ENCODE measurements around the gene APBB1.
"Not testable (repeated sequence)": the region's sequence is repeated elsewhere in the genome, so short reads cannot be mapped to it uniquely, and the experiment has no call there.

APBB1 gene

DNA sequence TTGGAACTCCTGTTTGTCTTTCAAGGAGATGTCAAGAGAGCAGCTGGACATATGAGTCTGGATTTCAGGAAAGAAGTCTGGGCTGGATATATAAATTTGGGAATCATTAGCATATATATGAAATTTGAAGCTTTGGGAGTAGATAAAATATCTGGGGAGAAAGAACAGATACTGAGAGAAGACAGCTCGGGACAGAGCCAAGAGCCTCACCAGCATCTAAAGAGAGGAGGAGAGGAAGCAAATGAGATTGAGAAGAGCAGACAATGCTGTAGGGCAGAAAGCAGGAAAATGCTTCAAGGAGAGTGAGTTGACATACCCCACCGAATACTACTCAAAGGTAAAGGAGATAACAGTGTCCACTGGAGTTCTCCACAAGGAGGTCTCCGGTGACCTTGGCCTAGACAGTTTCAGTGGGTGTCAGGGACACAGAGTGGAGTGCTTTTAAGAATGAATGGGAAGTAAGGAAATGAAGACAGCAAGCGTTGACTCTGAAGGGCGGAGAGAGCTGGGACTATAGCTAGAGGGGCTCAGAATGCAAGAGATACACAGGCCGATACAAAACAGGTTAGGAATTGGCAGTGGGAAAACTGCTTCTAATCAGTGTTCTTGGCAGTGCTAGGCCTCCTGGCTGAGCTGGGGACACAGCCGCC lies 862 bp downstream of the APBB1 start:
- DNase-seq (ENCODE audit: low read depth in 1 of 2, low spot score in 1 of 2), result no peak

DNA sequence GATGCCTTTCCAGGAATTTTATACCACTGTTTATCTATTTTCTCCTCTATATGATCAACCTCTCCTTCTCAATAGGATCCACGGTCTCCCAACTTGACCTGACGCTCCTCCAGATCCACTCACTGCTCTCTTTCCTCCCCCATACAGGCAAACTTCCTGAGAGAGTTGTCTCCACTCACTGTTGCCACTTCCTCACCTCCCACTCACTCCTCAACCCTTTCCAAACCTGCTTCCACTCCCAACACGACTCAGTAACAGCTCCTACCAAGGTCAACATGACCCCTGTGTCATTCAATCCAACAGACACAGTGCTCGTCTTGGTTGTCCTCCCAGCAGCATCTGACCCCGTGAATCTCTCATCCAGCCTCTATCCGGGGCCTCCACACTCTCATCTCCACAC lies 3.1 kb downstream of the APBB1 start:
- DNase-seq (ENCODE audit: low read depth in 1 of 2, low spot score in 1 of 2), result no peak

DNA sequence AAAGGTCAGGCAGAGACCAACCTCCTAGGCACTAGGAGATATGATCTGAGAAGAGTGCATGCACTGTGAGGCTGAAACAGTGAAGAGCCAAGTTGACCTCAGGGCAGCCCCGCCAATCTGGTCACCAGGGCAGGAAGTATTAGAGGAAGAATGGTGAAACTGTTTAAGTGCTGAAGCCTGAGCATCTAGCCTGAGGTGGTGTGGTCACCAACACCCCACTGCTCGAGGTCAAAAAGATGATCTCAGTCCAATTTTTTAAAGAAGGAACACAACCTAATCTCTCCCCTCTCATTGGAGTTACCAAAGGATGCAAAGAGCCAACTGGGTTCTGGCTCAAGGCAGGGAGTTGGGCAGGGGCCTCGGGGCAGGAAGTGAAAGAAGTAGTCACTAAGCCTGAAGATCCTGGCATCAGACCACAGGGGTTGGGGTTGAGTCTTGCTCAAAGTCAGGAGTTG lies 4.0 kb downstream of the APBB1 start:
- no peak for DNase-seq (ENCODE audit: low read depth in 1 of 2, low spot score in 1 of 2)

DNA sequence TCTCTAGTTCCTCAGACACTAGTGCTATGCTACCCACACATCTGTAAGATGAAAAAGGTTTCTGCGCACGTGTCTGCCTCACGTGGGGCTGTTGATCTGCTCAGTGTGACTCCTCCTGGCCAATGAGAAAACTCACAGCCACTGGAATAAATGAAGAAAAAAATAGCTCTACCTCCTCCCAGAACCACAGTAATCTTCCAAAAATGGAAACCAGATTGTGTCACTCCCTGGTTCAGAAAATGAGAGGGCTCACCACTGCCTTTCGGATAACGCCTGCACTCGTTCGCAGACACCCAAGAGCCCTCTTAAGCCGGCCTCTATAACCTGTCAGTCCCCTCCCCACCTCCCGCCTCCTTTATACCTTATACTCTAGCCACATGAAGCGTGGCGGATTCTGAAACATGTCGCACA lies 5.1 kb downstream of the APBB1 start:
- DNase-seq (ENCODE audit: low read depth in 1 of 2, low spot score in 1 of 2), result no peak

DNA sequence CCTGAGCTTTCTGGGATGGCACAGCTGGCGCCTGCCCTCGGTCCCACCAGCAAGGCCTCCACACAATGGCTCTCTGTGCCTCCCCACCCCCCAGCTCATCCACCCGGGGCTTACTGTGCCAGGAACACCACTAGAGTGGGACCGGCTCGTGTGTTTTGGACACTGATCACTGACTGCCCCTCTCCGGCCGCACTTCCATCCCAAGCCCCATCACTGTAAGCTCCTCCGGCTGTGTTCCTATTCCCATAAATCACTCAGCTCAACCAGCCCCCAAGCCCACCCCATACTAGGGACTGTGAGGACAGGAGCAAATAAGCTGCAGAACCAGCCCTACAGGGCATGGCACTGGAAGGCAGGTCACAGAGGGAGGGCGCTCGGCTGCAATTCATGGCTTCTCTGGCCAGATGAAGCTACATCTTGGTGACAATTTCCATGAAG lies 7.3 kb downstream of the APBB1 start:
- DNase-seq (ENCODE audit: low read depth in 1 of 2, low spot score in 1 of 2), result no peak

DNA sequence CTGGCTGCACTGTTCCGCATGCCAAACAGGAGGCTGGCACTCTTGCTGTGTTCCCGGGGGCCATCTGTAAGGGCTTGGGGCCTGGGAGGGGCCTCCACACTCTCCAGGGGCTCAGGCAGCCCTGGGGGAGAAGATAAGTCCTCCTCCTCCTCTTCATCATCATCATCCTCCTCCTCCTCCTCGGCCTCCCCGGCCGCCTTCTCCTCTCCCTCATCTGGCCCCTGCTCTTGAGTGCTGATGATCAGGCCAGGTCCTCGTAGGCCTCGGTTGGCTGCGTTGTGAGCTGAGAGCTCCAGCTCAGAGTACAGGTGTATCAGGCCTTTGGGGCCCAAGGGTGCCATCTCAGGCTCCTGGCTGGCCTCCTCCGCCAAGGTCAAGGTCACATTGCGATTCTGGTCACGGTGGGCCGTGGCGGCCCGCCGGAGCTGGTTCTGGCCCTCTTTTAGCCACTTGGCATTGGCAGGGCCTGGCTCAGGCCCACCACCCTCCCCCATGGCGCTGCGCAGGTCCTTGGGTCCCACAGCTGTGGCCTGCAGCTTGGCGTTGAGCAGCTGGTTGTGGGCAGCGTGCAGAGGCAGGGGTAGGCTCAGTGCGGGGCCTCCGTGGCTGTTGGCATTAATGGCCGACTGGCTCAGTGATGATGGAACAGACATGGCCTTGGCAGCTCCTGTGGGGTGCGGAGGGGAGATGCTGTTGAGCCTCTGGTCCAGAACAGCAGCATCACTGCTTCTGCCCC lies 8.0 kb downstream of the APBB1 start:
- DNase-seq (ENCODE audit: low read depth in 1 of 2, low spot score in 1 of 2), result no peak

DNA sequence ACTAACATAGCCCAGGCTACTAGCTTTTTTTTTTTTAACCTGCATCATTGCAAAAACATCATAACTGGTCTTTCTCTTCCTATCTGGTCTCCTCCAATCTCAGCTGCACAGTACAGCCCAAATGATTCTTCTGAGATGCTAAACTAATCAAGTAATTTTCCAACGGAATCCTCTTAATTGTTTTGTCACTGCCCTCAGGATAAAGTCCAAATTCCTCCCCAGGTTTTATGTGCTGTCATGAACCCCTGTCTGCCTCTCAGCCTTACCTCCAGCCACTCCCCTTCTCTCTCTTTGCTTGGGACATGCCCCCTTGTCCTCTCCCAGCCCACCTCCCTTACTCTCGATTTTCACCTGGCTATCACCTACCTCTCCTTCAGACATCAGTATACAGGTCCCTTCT lies 12.5 kb downstream of the APBB1 start:
- DNase-seq (ENCODE audit: low read depth in 1 of 2, low spot score in 1 of 2), result no peak

DNA sequence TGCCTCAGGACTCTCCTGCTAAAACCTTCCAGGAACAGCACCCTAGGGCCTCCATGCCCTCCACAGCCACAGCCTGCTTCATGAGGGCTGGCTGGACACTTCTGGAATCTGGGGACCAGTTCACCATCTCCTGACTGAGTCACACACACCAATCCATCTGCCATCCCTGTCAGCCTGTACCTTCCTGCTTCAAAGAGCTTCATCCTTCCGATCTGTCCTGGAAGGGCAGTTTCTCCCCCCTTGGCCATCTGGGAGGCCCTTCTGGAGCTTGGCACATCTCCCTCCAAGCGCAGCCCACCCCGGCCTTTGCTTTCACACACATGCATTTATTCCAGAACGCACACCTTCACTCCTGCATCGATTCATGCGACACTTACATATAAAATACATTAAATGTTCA lies 13.0 kb downstream of the APBB1 start:
- DNase-seq (ENCODE audit: low read depth in 1 of 2, low spot score in 1 of 2), result no peak

DNA sequence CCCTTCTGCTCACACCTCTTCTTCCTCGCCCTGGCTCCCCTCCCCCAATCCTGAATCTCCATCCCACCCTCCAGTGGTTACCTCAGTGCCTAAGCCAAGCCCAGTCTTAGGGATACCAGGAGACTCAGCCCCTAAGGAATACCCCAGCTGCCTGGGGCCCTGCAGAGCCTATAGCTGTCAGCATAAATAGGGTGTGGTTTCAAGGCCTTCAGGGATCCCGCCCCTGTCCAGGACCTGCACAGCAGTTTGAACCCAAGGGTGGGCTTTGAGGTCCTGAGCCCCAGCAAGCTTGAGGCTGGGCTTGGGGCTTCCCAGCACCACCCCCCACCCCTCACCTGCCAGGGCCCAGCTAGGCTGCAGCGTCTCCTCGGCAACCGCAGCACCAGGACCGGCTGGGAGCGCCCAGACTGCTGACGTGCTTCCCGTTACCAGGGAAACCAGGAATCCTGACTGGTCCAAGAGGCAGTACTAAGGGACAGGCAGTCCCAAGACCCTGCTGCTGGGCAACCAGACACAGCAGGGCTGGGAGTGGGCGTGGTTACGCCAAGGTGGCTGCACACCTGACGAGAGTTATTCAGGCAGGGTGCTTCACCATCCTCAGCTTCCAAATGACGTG lies 13.7 kb downstream of the APBB1 start:
- DNase-seq (ENCODE audit: low read depth in 1 of 2, low spot score in 1 of 2), result no peak

DNA sequence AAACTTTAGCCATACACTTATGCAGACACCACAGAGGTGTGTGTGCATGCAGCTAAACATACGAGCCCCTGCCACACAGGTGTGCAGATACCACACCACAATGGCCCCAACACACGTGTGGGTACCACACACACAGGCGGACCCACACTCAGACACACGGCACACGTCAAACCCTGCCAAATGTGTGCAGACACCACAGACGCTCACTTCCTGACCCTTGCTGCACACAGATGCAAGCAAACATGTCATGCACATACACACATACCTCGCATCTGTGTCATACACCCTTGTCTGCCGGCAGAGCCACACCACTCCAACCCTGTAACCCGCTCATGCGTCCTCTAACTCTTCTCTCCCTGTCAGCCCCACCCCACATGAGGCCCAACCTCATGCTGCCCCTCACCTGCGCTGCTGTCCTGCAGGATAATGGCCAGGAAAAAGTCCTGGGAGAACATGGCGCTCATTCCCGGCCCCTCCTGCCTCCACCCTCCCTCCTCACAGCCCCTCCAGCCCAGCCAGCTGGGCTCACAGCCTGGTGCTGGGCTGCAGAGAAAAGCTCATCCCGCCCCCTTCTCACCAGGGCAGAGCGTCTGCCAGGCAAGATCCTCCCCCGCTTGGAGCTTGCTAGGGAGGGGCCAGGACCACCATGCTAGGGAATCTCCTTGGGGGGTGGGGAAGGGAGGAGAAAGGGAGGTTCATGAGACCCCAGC lies 14.4 kb downstream of the APBB1 start:
- DNase-seq (ENCODE audit: low read depth in 1 of 2, low spot score in 1 of 2), result no peak

DNA sequence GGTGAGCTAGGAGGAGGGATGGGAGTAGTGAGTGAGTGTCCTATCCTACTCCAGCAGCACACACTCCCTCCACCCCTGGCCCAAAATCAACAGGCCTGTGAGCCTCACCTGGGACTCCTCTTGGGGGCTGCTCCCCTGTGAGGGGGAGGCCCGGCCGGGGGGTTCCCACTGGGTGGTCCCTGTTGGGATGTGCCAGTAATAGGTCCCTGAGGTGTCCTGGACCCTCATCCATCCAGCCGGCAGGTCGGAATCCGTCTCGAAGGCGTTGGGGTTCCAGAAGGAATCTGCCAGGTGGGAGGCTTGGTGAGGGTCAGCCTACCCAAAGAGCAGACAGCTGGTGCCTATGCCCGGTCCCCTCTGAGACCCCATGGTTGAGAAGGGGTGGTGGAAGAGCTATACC lies 15.4 kb downstream of the APBB1 start:
- DNase-seq (ENCODE audit: low read depth in 1 of 2, low spot score in 1 of 2), result no peak

DNA sequence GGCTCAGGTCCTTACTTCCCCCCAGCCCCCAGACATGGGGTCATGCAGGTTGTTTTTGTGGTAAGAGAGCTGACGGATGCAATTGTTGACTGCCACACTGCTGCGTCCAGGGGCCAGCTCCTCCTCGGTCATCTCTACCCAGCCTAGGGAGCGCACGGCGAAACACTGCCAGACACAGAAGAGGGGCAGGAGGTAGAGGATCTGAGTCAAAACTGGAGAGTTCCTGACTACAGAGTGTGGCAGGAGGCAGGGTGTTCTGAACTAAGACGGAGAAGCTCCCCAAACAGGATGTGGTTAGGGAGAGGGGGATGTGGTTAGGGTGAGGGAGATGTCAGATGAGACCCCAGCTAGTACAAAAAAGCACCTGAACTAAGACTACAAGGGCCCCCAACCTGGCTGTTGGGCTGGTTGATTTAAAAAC lies 16.3 kb downstream of the APBB1 start:
- DNase-seq (ENCODE audit: low read depth in 1 of 2, low spot score in 1 of 2), result peak; percentile 41 to 47

DNA sequence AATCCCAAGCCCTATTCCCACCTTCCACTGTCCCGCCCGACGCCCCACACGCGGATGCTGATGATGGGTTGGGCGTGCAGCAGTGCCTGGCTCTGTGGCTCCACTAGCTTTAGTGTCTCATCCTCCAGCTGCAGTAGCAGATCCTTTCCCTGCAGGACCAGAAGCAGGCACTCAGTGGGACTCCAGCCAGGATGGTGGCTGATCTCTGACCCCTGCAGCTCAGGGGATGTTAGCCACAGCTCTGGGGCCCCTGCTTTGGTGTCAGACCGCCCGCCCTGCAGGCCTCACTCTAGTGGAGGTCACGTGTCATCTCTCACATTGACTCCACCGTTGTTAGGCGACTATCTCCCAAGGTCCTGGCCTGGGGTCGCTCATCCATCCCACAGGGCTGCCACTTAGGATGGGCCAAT lies 16.8 kb downstream of the APBB1 start:
- no peak for DNase-seq (ENCODE audit: low read depth in 1 of 2, low spot score in 1 of 2)

DNA sequence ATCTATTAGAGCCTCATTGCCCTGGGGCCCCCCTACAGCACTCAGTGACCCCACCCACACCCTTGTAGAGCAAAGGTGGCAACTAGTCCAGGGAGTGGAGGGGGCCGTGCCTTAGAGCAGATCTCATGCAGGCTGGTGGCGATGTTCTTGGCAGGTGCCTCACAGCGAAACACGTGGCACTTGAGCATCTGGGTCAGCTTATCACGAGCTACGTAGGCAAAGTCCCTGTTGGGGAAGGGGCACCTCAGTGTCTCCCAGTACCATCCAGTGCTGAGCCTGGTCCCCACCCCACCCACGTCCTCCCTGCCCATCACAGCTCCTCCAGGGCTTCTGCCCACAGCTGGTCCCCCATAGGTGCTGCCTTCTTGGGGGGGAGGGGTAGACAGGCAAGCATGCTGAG lies 17.4 kb downstream of the APBB1 start:
- no peak for DNase-seq (ENCODE audit: low read depth in 1 of 2, low spot score in 1 of 2)

DNA sequence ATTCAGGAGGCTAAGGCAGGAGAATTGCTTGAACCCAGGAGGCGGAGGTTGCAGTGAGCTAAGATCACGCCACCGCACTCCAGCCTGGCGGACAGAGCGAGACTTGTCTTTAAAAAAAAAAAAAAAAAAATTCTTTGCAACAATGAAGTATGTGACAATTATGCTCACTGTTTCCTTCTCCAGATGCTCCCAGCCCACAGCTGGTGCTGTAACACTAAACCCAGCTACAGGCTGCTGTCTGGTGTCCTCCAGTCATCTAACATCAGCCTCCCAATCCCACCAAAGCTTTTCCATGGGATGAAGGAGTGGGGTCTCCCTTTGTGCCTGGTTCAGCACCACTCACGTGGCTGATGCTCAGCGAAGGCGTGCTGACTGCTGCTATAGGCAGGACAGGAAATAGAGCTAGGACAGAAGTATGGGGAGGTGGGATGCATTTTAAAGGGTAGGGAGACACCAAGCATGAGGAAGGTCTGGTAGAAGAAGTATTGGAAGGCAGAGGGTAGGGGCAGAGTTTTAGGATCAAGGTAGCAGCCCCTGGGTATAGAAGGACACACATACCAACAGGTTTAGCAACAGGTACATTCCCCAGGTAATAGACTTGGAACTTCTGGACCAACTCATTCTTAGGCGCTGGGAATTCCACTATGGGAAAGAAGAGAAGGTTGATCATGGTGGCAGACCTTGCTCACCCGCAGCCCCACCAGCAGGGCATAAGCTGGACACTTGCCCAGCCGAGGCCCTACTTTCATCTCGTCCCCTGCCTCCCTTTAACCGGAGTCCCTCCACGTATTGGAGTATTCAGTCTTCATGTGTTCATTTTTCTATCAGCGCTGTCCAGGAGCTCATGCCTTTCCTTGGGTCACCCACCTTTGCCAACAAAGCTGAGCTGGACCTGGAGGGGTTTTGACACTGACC lies 18.2 kb downstream of the APBB1 start:
- DNase-seq (ENCODE audit: low read depth in 1 of 2, low spot score in 1 of 2), result no peak

DNA sequence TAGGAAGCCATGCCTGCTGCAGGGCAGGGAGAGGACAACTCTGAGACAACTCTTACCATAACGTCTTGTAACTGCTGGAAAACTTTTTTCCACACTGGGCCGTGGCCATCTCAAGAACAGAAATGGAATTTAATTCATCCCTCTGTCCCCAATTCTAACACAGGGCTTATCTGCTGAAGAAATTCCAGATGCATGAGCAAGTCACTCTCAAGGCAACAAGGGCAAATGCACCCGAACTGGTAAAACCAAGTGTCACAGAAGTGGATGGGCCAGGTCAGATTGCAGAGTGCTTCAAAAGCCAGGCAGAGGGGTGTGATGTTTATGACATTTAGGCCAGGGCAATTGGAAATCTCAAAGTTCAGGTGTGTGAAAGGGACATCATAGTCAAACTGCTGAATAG lies 21.3 kb downstream of the APBB1 start:
- DNase-seq (ENCODE audit: low read depth in 1 of 2, low spot score in 1 of 2), result no peak

DNA sequence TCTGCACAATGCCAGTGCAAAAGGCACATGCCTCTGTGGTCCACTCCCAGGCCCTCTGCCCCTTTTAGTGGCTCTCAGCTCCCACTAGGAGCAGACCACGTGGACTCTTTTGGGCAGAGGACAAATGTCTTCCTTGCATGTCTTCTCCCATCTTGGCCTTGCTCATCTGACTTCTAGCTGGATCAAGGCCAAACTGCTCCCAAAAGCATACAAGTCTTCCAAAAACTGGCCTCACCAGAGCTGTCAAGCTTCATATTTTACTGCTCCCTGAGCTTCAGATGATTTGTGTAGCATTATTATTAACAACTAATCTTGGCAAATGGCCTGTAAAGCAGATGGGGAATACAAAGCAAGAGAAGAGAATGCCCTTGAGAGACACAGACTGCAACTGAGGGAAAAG lies 21.7 kb downstream of the APBB1 start:
- no peak for DNase-seq (ENCODE audit: low read depth in 1 of 2, low spot score in 1 of 2)

DNA sequence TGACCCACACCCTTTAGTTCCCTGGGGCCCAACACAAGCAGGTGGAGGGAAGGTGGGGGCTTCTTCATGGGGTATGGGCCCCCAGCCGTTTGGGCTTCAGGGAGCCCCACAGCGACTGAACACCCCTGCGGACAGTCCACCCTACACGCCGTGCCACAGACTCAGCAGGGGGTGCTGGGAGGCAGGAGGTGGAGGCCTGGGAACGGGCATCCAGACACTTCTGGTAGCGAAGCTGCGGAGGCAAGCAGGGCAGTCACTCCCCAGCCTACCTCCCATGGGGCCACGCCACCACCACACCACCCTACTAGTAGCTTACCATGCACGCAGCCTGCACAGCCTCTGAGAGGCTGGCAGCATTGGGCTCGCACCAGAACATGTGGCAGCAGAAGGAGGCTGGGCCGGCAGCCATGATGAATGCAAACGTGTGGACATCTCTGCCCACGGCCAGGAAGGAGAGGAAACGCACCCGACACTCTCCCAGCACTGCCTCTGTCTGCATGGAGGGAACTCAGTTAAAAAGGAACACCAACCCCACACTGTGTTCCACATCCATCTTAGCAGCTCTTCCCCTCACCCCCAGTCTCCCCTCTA lies 23.3 kb downstream of the APBB1 start:
- DNase-seq (ENCODE audit: low read depth in 1 of 2, low spot score in 1 of 2), result no peak

DNA sequence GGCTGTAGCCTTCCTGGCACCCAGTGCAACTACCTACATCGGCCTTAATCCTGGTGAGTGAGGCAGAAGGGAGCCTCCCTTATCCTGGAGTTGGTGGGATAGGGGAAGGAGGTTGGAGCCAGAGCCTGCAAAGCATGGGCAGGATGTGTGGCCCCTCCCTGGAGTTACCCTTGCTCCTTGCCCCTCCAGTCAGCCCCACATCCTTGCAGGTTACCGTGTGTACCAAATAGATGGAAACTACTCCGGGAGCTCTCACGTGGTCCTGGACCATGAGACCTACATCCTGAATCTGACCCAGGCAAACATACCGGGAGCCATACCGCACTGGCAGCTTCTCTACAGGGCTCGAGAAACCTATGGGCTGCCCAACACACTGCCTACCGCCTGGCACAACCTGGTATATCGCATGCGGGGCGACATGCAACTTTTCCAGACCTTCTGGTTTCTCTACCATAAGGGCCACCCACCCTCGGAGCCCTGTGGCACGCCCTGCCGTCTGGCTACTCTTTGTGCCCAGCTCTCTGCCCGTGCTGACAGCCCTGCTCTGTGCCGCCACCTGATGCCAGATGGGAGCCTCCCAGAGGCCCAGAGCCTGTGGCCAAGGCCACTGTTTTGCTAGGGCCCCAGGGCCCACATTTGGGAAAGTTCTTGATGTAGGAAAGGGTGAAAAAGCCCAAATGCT lies 24.8 kb downstream of the APBB1 start:
- no peak for DNase-seq (ENCODE audit: low read depth in 1 of 2, low spot score in 1 of 2)

DNA sequence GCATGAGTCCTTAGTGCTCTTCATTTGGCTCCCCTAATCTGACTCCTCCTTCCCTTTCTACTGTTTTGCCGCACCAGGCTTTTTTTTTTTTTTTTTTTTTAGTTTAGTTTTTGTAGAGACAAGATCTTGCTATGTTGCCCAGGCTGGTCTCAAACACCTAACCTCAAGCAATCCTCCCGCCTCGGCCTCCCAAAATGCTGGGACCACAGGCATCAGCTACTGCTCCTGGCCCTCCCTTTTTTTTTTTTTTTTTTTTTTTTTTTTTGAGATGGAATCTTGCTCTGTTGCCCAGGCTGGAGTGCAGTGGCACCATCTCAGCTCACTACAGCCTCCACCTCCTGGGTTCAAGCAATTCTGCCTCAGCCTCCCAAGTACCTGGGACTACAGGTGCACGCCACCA lies 26.6 kb downstream of the APBB1 start:
- not testable (repeated sequence) for DNase-seq (ENCODE audit: low read depth in 1 of 2, low spot score in 1 of 2)

Measured in activated T-helper 1 cell treated with anti-CD3 and anti-CD28 coated beads, Interleukin-2, amount 50 U/mL, for 16 hours (primary cell).